H1 (cell line): ENCODE measurements around the gene CEMIP2. TPM values are rescaled to one million over a fixed set of nuclear protein-coding genes. Genes with fewer than 3 reads are reported as not detected.

ENCODE experiments used
- CTCF ChIA-PET: fragments of 300-600 bp; sonication (Branson Sonifier 250); formaldehyde crosslinking; loops from one replicate; lab custom pipeline; 2021; ENCODE audit not compliant: partially characterized antibody; lab: Charles Lee
- POLR2A ChIA-PET: fragments of 300-600 bp; sonication (Branson Sonifier 250); formaldehyde crosslinking; loops from one replicate; lab custom pipeline; 2021; ENCODE audit warnings: inconsistent platforms; ENCODE audit not compliant: partially characterized antibody; lab: Charles Lee
- DNase-seq, 2 experiments: peaks; one replicate each; pipeline versions ENCODE4 v3.0.0 to v3.0.0-alpha.2; 2010 to 2022; ENCODE audit warnings: low spot score in 2 of 2, low read depth in 1 of 2, mixed read lengths in 1 of 2
- FAIRE-seq: peaks from 2 replicates; lab custom pipeline; 2011; peaks lifted over from hg19 to GRCh38; lab: Jason Lieb, UNC
- H2AFZ ChIP-seq: 2 replicates; pipeline ENCODE4 v1.8.1; 2012; ENCODE audit warnings: low read length, inconsistent platforms
- H2AK5ac ChIP-seq: 2 replicates; pipeline ENCODE4 v1.6.1; 2013; ENCODE audit warnings: low read depth, low read length
- H2BK120ac ChIP-seq: replicated peaks from 2 replicates; pipeline ENCODE3; 2013; ENCODE audit warnings: low read depth, low read length, inconsistent platforms
- H2BK12ac ChIP-seq: 2 replicates; pipeline ENCODE4 v1.6.1; 2013; ENCODE audit warnings: low read depth, low read length
- H2BK15ac ChIP-seq: 2 replicates; pipeline ENCODE4 v1.6.1; 2013; ENCODE audit warnings: low read length
- H2BK20ac ChIP-seq: 2 replicates; pipeline ENCODE4 v1.6.1; 2013; ENCODE audit warnings: low read length
- H2BK5ac ChIP-seq: 2 replicates; pipeline ENCODE4 v1.6.1; 2013; ENCODE audit warnings: low read depth, low read length
- H3K14ac ChIP-seq: 2 replicates; pipeline ENCODE4 v1.6.1; 2013; ENCODE audit warnings: inconsistent platforms; ENCODE audit not compliant: insufficient read length
- H3K18ac ChIP-seq: 2 replicates; pipeline ENCODE4 v1.6.1; 2013; ENCODE audit warnings: low read length; ENCODE audit errors: extremely low read depth
- H3K23ac ChIP-seq: 2 replicates; pipeline ENCODE4 v1.6.1; 2013; ENCODE audit warnings: inconsistent platforms; ENCODE audit not compliant: insufficient read length
- H3K23me2 ChIP-seq: 2 replicates; pipeline ENCODE4 v1.6.1; 2013; ENCODE audit warnings: low read depth, low read length
- H3K27ac ChIP-seq: 2 replicates; pipeline ENCODE4 v1.6.1; 2011; ENCODE audit warnings: low read depth, low read length, inconsistent platforms
- H3K27me3 ChIP-seq, 4 experiments: replicated peaks in 1 of 4; 1 replicate in 1 of 4; 2 replicates in 3 of 4; pipeline versions ENCODE4 v1.6.1 to v1.8.1; 2011 to 2013; ENCODE audit warnings: low read length in 3 of 4, mild to moderate bottlenecking in 3 of 4, inconsistent platforms in 2 of 4, mixed read lengths in 2 of 4, moderate library complexity in 1 of 4; ENCODE audit not compliant: control insufficient read depth in 3 of 4, insufficient read depth in 3 of 4; ENCODE audit errors: extremely low read depth in 1 of 4
- H3K36me3 ChIP-seq, 4 experiments: 2 replicates each; pipeline versions ENCODE4 v1.6.1 to v1.8.1; 2011 to 2013; ENCODE audit warnings: mild to moderate bottlenecking in 4 of 4, low read length in 3 of 4, moderate library complexity in 2 of 4, control low read depth in 1 of 4, inconsistent platforms in 1 of 4; ENCODE audit not compliant: insufficient read depth in 4 of 4, control insufficient read depth in 2 of 4
- H3K4ac ChIP-seq: replicated peaks from 2 replicates; pipeline ENCODE3; 2013; ENCODE audit warnings: low read length, low read depth, mixed read lengths, inconsistent platforms; ENCODE audit not compliant: insufficient read length
- H3K4me1 ChIP-seq, 4 experiments: replicated peaks in 1 of 4; 1 replicate in 1 of 4; 2 replicates in 3 of 4; pipeline versions ENCODE4 v1.6.1 to v1.8.1; 2011 to 2013; ENCODE audit warnings: low read length in 3 of 4, inconsistent platforms in 2 of 4, mixed read lengths in 1 of 4; ENCODE audit not compliant: insufficient read depth in 4 of 4, control insufficient read depth in 3 of 4
- H3K4me2 ChIP-seq, 2 experiments: 2 replicates each; pipeline versions ENCODE4 v1.6.1 to v1.8.1; 2011 to 2013; ENCODE audit warnings: low read depth in 2 of 2, low read length in 2 of 2, control low read depth in 1 of 2, inconsistent platforms in 1 of 2, mild to moderate bottlenecking in 1 of 2; ENCODE audit not compliant: insufficient read depth in 1 of 2
- H3K4me3 ChIP-seq, 4 experiments: fragments of 200-600, 300-600 bp in 1 of 4; sonication (generic), shearing (Covaris generic), sonication (Bioruptor Twin) in 1 of 4; 2 replicates each; pipeline versions ENCODE4 v1.5.1 to v1.8.1; 2011 to 2016; ENCODE audit warnings: low read length in 4 of 4, low read depth in 3 of 4, control low read depth in 2 of 4, inconsistent platforms in 2 of 4, mild to moderate bottlenecking in 2 of 4, mixed read lengths in 1 of 4, moderate library complexity in 1 of 4; ENCODE audit not compliant: insufficient read depth in 2 of 4; ENCODE audit errors: extremely low read depth in 1 of 4
- H3K56ac ChIP-seq: replicated peaks from 2 replicates; pipeline ENCODE3; 2013; ENCODE audit warnings: low read depth, mild to moderate bottlenecking, mixed read lengths, low read length, inconsistent platforms; ENCODE audit not compliant: insufficient read length
- H3K79me1 ChIP-seq: 2 replicates; pipeline ENCODE4 v1.6.1; 2013; ENCODE audit warnings: low read depth, low read length, control low read depth
- H3K79me2 ChIP-seq, 2 experiments: 2 replicates each; pipeline versions ENCODE4 v1.6.1 to v1.8.1; 2012 to 2013; ENCODE audit warnings: low read length in 2 of 2, mild to moderate bottlenecking in 2 of 2, inconsistent platforms in 1 of 2; ENCODE audit not compliant: insufficient read depth in 2 of 2, control insufficient read depth in 1 of 2
- H3K9ac ChIP-seq, 4 experiments: replicated peaks in 1 of 4; 1 replicate in 1 of 4; 2 replicates in 3 of 4; pipeline versions ENCODE4 v1.6.1 to v1.8.1; 2011 to 2013; ENCODE audit warnings: low read depth in 3 of 4, low read length in 3 of 4, control low read depth in 2 of 4, mild to moderate bottlenecking in 2 of 4, moderate library complexity in 2 of 4, inconsistent platforms in 1 of 4; ENCODE audit errors: extremely low read depth in 1 of 4
- H3K9me3 ChIP-seq, 2 experiments: 2 replicates each; pipeline versions ENCODE4 v1.6.1 to v1.8.1; 2012 to 2013; ENCODE audit warnings: mild to moderate bottlenecking in 2 of 2, moderate library complexity in 2 of 2, control low read depth in 1 of 2, inconsistent platforms in 1 of 2, low read depth in 1 of 2, low read length in 1 of 2, mixed read lengths in 1 of 2; ENCODE audit not compliant: insufficient read depth in 2 of 2
- H4K20me1 ChIP-seq, 2 experiments: replicated peaks in 1 of 2; 2 replicates each; pipeline versions ENCODE3 to v1.8.1; 2011 to 2013; ENCODE audit warnings: inconsistent platforms in 2 of 2, low read length in 2 of 2, mild to moderate bottlenecking in 1 of 2; ENCODE audit not compliant: insufficient read depth in 2 of 2, control insufficient read depth in 1 of 2
- H4K5ac ChIP-seq: 2 replicates; pipeline ENCODE4 v1.6.1; 2013; ENCODE audit warnings: low read length, low read depth, mixed read lengths, inconsistent platforms; ENCODE audit not compliant: insufficient read length
- H4K8ac ChIP-seq: 2 replicates; pipeline ENCODE4 v1.8.0; 2013; ENCODE audit warnings: mild to moderate bottlenecking, moderate library complexity, low read length, inconsistent platforms; ENCODE audit not compliant: insufficient read depth; ENCODE audit errors: extremely low read depth
- H4K91ac ChIP-seq: replicated peaks from 2 replicates; pipeline ENCODE3; 2013; ENCODE audit warnings: low read length, mixed read lengths, inconsistent platforms; ENCODE audit not compliant: insufficient read length
- ASH2L ChIP-seq: fragments of 200-600, 300-600 bp; sonication (generic); IDR thresholded peaks from one replicate; pipeline ENCODE4 v1.7.1; 2017; ENCODE audit warnings: low read length
- CTBP2 ChIP-seq: IDR thresholded peaks from 2 replicates; pipeline ENCODE4 v1.7.0; 2011; ENCODE audit warnings: borderline replicate concordance, mild to moderate bottlenecking, moderate library complexity, mixed read lengths, low read length; ENCODE audit not compliant: insufficient read depth, insufficient read length
- CTCF ChIP-seq, 3 experiments: IDR thresholded peaks; 1 replicate in 2 of 3; 2 replicates in 1 of 3; pipeline versions ENCODE4 v1.5.1 to v1.6.1; 2011; ENCODE audit warnings: low read length in 3 of 3, mild to moderate bottlenecking in 3 of 3, inconsistent platforms in 2 of 3, low read depth in 1 of 3, moderate library complexity in 1 of 3; ENCODE audit not compliant: insufficient read depth in 1 of 3; ENCODE audit errors: control extremely low read depth in 1 of 3
- MAFK ChIP-seq: IDR thresholded peaks from 2 replicates; pipeline ENCODE4 v1.6.1; 2012; ENCODE audit warnings: low read depth, mild to moderate bottlenecking, improper control_type of control experiment, low read length
- RBBP5 ChIP-seq: IDR thresholded peaks from 2 replicates; pipeline ENCODE4 v1.7.1; 2012; ENCODE audit warnings: low read depth, mild to moderate bottlenecking, inconsistent platforms, low read length, moderate library complexity, borderline replicate concordance
- RFX5 ChIP-seq: IDR thresholded peaks from 2 replicates; pipeline ENCODE4 v1.6.1; 2011; ENCODE audit warnings: low read depth, low read length, improper control_type of control experiment, borderline replicate concordance
- TEAD4 ChIP-seq: IDR thresholded peaks from 2 replicates; pipeline ENCODE4 v1.6.1; 2012; ENCODE audit warnings: low read depth, low read length, inconsistent platforms, mixed read lengths
- WGBS, 2 experiments: shearing (Covaris generic) in 1 of 2; methylation state at CpG; one replicate each; pipeline versions ENCODE4 v1.1.6 to v1.1.7; 2013 to 2015; ENCODE audit warnings: low lambda C conversion rate in 2 of 2, mixed read lengths in 2 of 2, inconsistent platforms in 1 of 2, low coverage in 1 of 2, missing lambda C conversion rate in 1 of 2; ENCODE audit not compliant: insufficient replicate concordance in 2 of 2, insufficient coverage in 1 of 2, insufficient read length in 1 of 2; ENCODE audit errors: extremely low coverage in 1 of 2, missing lambda C conversion rate in 1 of 2; 5-methylcytosine and 5-hydroxymethylcytosine counted together
- polyA plus RNA-seq, 7 experiments: library from polyadenylated mRNA; depleted of rRNA in 3 of 7; stranded (reverse) in 5 of 7; unstranded in 2 of 7; fragments of >200 nt in 5 of 7; fragments of 200-250 nt in 2 of 7; gene quantifications; 1 replicate in 5 of 7; 2 replicates in 1 of 7; 4 replicates in 1 of 7; pipeline versions ENCODE4 v1.2.1 to v1.2.3, GENCODE V29; 2011 to 2013; ENCODE audit warnings: missing spikeins in 2 of 7, mixed read lengths in 2 of 7
- total RNA-seq: library from RNA; stranded (reverse); fragmentation: NEBNext Ultra II Directional; extraction: Animal tissue kit (Norgen Biotek cat#: 25700); gene quantifications from 2 replicates; pipeline ENCODE4 v1.2.1, GENCODE V29; 2021

Gene CEMIP2
- total and polyA plus RNA-seq, 2 of the 8 experiments (the other 6 are each of a cell fraction or from before 2014, with no cell fraction given), result 25.2 to 52.1 TPM

DNA sequence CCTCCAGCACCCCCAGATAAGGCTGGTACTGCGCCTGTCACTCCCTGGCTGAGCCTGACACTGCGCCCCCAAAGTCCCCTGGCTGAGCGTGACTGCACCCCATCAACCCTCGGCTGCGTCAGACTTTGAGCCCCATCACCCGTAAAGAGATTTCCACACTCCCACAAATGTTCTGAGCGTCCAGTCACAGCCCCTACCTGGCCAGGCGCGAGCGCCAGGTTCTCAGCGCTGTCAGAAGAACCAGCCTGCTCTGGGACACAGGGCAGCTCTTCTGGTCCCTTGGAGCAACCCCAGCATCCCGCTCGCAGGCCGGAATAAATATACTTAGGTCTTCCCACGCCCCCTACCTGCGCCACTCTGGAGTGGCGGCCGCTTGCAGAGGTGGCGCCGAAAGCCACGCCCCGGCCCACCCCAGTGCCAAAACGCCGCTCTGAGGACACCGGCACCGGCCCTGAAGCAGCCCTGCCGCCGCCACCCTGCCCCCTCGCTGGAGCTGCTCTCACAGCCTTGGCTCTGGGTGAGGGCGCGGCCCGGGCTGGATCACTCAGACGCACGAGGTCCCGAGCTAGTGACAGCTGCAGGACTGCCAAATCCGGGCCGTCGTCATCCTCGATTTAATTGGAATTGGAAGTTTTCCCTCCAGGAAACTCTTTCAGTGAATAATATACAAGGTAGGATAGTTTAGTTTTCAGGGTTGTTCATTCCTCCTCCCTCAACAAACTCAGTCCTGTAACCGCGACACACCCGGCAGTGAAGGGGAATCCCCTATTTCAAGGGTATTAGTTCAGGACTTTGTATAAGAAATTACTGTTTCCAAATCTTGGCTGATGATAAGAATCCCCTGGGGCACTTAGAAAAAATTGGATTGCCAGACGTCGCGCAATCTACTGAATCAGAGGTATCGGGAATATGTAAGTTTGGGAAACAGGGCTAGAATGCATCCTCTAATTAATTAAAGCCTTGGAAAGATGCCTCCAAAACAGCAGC, 1.2 kb upstream of the CEMIP2 start:
- no peak overlapping the region for H2BK15ac ChIP-seq
- H3K4ac ChIP-seq, result no peak overlapping the region
- no peak overlapping the region for H3K14ac ChIP-seq
- no peak overlapping the region; a peak in 1 of 7 replicates for H3K9ac ChIP-seq
- H2BK12ac ChIP-seq, result no peak overlapping the region
- no peak overlapping the region for H3K27ac ChIP-seq
- H3K36me3 ChIP-seq, result no peaks in the 10 kb centered on the region
- no peak overlapping the region for H4K5ac ChIP-seq
- FAIRE-seq (no peak), DNase-seq (peak in 1 of 2 experiments; percentile 88)
- peak overlapping the region; percentile 82 to 95 for H3K4me2 ChIP-seq
- ChIA-PET POLR2A (interaction anchor here (0.8 to 3.8 kb wide), 7 partner anchors 12 to 216 kb away, joined by 3 to 21 read pairs (median 3); partner anchors contain the start of genes ABHD17B and C9orf85), CTCF (interaction anchor here (0.8 to 2.6 kb wide), 25 partner anchors 10 to 484 kb away, joined by 3 to 10 read pairs (median 5); no protein-coding TSS in a partner anchor)
- no peaks in the 10 kb centered on the region for H3K9me3 ChIP-seq
- no peak overlapping the region for H2BK120ac ChIP-seq
- no peak overlapping the region for H2BK5ac ChIP-seq
- WGBS, 2 experiments, result 11% methylated on average over 38 of the region's 46 CpGs; no CpG with 5 or more reads in 1 of the 2 experiments
- peak overlapping the region; percentile 53; the same call in 1 of the 2 replicates for H3K18ac ChIP-seq
- H3K79me2 ChIP-seq, result peaks cover 20 to 36% of the 10 kb centered on the region in 2 experiments
- H3K23ac ChIP-seq, result no peak overlapping the region
- H3K23me2 ChIP-seq, result peaks cover 9% of the 10 kb centered on the region; the same call in 1 of the 2 replicates
- H2AFZ ChIP-seq, result peak overlapping the region; percentile 31; the same call in 1 of the 2 replicates
- peaks cover 3% of the 10 kb centered on the region; the same call in 1 of the 2 replicates for H3K79me1 ChIP-seq
- H3K27me3 ChIP-seq, result no peaks in the 10 kb centered on the region; a peak in 1 of 7 replicates
- H4K20me1 ChIP-seq, result peaks cover 4 to 10% of the 10 kb centered on the region in 2 experiments
- H3K4me1 ChIP-seq, result peaks cover 0 to 14% (median 9%) of the 10 kb centered on the region in 4 experiments; a peak in 4 of 7 replicates
- H2BK20ac ChIP-seq, result no peak overlapping the region
- no peak overlapping the region for H2AK5ac ChIP-seq
- no peak overlapping the region for H3K56ac ChIP-seq
- 0 out of 2 replicates have a peak overlapping the region, but pooled peaks have one; percentile 1 for H4K8ac ChIP-seq
- H4K91ac ChIP-seq, result no peak overlapping the region
- H3K4me3 ChIP-seq, result peak overlapping the region; percentile 40 to 72 (median 66)
- TF ChIP-seq ASH2L (peak; percentile 79), RBBP5 (no peak), TEAD4 (no peak), MAFK (no peak), RFX5 (no peak), CTBP2 (peak; percentile 62), CTCF (IDR thresholded peaks at IDR 0.05; ENCODE audit: control extremely low read depth in 1 of 3, insufficient read depth in 1 of 3, low read depth in 1 of 3, low read length in 3 of 3) (peak; percentile 49 to 69 (median 49))
